Inflammatory macrophage treated with lipopolysaccharide for 4 hours (primary cell): ENCODE data around the gene SLC52A1.
A peak's percentile ranks its signal among the peaks of the same experiment; 100 is the strongest.
"Not testable (repeated sequence)": the region's sequence is repeated elsewhere in the genome, so short reads cannot be mapped to it uniquely, and the experiment has no call there.

Experiments
- DNase-seq: peaks from one replicate; pipeline ENCODE4 v3.0.0-alpha.2; 2020

SLC52A1 gene

GRCh38 chr17:5035315-5035714, at the start of gene SLC52A1:
Gene SLC52A1 (minus strand): TSS chr17:5035426. CDS start chr17:5034606, 820 bp downstream.
- DNase-seq = no peak

- no peak for DNase-seq
These were observed 45.4 kb upstream of the SLC52A1 start for GRCh38 chr17:5080591-5080990.

GRCh38 chr17:5078106-5079028, 43.1 kb upstream of the SLC52A1 start, which contains the start of gene ZFP3:
Gene ZFP3 (plus strand): TSS chr17:5078467. CDS start chr17:5091505, 13,038 bp downstream.
- peak; percentile 84 for DNase-seq

GRCh38 chr17:5077781-5078105, 42.5 kb upstream of the SLC52A1 start:
- no peak for DNase-seq

GRCh38 chr17:5077275-5077674, 42.0 kb upstream of the SLC52A1 start:
- DNase-seq = not testable (repeated sequence)

GRCh38 chr17:5075472-5075871, 40.2 kb upstream of the SLC52A1 start:
- DNase-seq = not testable (repeated sequence)

GRCh38 chr17:5069724-5070123, 34.5 kb upstream of the SLC52A1 start:
- DNase-seq = no peak

GRCh38 chr17:5068236-5068635, 33.0 kb upstream of the SLC52A1 start:
- peak; percentile 10 for DNase-seq

GRCh38 chr17:5065227-5065744, 30.1 kb upstream of the SLC52A1 start:
- no peak for DNase-seq

- DNase-seq = no peak
These were observed 20.3 kb upstream of the SLC52A1 start for GRCh38 chr17:5055543-5055942.

- no peak for DNase-seq
These were observed 15.1 kb upstream of the SLC52A1 start for GRCh38 chr17:5050278-5050677.

GRCh38 chr17:5049314-5049841, 14.2 kb upstream of the SLC52A1 start:
- no peak for DNase-seq

GRCh38 chr17:5047446-5047845, 12.2 kb upstream of the SLC52A1 start:
- DNase-seq = no peak

- DNase-seq = no peak
These were observed 10.3 kb upstream of the SLC52A1 start for GRCh38 chr17:5045496-5045895.

GRCh38 chr17:5044630-5045029, 9.4 kb upstream of the SLC52A1 start:
- DNase-seq = no peak

- no peak for DNase-seq
These were observed 8.3 kb upstream of the SLC52A1 start for GRCh38 chr17:5043524-5043923.

GRCh38 chr17:5042157-5043022, 7.2 kb upstream of the SLC52A1 start:
- no peak for DNase-seq

GRCh38 chr17:5034651-5035050, 575 bp downstream of the SLC52A1 start:
- no peak for DNase-seq

- no peak for DNase-seq
These were observed 1.2 kb downstream of the SLC52A1 start for GRCh38 chr17:5034063-5034462.

GRCh38 chr17:5033352-5034015, 1.7 kb downstream of the SLC52A1 start:
- DNase-seq = no peak

- no peak for DNase-seq
These were observed 2.4 kb downstream of the SLC52A1 start for GRCh38 chr17:5032865-5033264.

- peak; percentile 98 for DNase-seq
These were observed 3.7 kb downstream of the SLC52A1 start for GRCh38 chr17:5031365-5032082.
